ENCODE results near the gene DCTN2. TPM values are rescaled to one million over a fixed set of nuclear protein-coding genes. Genes with fewer than 3 reads are reported as not detected.
"Not testable (repeated sequence)": the region's sequence is repeated elsewhere in the genome, so short reads cannot be mapped to it uniquely, and the experiment has no call there.

Gene DCTN2
- total and polyA plus RNA-seq, 4 donors = 28.5 to 66.6 (median 31.2) TPM

DNA sequence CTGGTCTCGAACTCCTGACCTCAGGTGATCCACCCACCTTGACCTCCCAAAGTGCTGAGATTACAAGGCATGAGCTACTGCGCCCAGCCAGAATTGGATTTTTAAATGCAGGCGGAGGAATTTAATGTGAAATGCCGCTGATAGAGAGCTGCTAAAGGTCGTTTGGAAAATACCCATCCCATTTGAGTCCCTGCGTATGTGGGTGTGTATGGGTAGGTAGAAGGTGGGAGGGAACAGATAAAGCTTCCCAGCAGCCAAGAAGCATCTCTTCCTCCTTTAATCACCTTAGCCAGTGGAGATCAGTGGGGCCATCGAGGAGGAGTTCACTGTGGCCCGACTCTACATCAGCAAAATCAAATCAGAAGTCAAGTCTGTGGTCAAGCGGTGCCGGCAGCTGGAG, 27.8 kb upstream of the DCTN2 start:
- Histone ChIP-seq H3K27ac (ENCODE audit: low read depth in 1 of 2, low read length in 2 of 2) (no peak overlapping the region), H3K27me3 (ENCODE audit: control insufficient read depth in 4 of 4, insufficient read depth in 4 of 4, low read length in 3 of 4) (peaks cover 0 to 4% (median 0%) of the 10 kb centered on the region in 4 donors), H3K36me3 (ENCODE audit: control insufficient read depth in 4 of 4, insufficient read depth in 3 of 4, low read depth in 1 of 4, low read length in 3 of 4) (no peaks in the 10 kb centered on the region), H3K9ac (ENCODE audit: low read depth in 1 of 2, low read length in 2 of 2) (no peak overlapping the region), H3K9me3 (ENCODE audit: control insufficient read depth in 4 of 4, low read length in 3 of 4) (no peaks in the 10 kb centered on the region), H3K4me3 (ENCODE audit: low read depth in 1 of 3, low read length in 3 of 3) (no peak overlapping the region), H3K4me1 (ENCODE audit: control insufficient read depth in 4 of 4, insufficient read depth in 4 of 4, low read length in 3 of 4) (no peaks in the 10 kb centered on the region)
- DNase-seq (ENCODE audit: low spot score) = no peak
- WGBS = 89% methylated on average over 10 of the region's 10 CpGs
- no peak for TF ChIP-seq HNF4A (conservative IDR thresholded peaks at IDR 0.05)

DNA sequence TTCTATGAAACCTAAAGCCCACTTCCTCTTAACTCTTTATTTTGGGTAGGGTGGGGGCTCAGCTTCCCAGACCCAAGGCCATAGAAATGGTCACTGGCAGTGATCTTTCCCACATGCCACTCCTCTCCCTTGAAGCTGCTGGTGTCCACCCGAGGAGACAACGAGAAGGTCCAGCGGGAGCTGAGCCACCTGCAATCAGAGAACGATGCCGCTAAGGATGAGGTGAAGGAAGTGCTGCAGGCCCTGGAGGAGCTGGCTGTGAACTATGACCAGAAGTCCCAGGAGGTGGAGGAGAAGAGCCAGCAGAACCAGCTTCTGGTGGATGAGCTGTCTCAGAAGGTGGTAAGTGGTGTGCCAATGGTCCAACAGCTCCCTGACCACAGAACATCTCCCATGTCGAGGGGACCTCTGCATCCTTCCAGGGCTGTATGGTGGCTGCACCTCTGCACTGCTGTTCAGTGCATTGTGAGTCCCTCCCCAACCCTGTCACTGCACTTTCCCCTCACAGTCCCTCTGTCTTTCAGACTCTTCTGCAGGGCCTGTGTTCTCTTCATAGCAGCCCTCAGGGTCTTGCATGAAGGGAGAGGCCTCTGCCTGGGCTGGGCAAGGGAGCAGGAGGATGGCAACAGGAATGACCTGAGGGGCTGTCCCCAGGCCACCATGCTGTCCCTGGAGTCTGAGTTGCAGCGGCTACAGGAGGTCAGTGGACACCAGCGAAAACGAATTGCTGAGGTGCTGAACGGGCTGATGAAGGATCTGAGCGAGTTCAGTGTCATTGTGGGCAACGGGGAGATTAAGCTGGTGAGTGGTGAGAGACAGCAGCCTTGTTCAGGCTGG, 25.2 kb upstream of the DCTN2 start:
- Histone ChIP-seq H3K27me3 (ENCODE audit: control insufficient read depth in 4 of 4, insufficient read depth in 4 of 4, low read length in 3 of 4) (peaks cover 0 to 7% (median 0%) of the 10 kb centered on the region in 4 donors), H3K27ac (ENCODE audit: low read depth in 1 of 2, low read length in 2 of 2) (no peak overlapping the region), H3K36me3 (ENCODE audit: control insufficient read depth in 4 of 4, insufficient read depth in 3 of 4, low read depth in 1 of 4, low read length in 3 of 4) (no peaks in the 10 kb centered on the region), H3K4me3 (ENCODE audit: low read depth in 1 of 3, low read length in 3 of 3) (no peak overlapping the region), H3K9me3 (ENCODE audit: control insufficient read depth in 4 of 4, low read length in 3 of 4) (no peaks in the 10 kb centered on the region), H3K9ac (ENCODE audit: low read depth in 1 of 2, low read length in 2 of 2) (no peak overlapping the region), H3K4me1 (ENCODE audit: control insufficient read depth in 4 of 4, insufficient read depth in 4 of 4, low read length in 3 of 4) (no peaks in the 10 kb centered on the region)
- TF ChIP-seq, protein P1, sequence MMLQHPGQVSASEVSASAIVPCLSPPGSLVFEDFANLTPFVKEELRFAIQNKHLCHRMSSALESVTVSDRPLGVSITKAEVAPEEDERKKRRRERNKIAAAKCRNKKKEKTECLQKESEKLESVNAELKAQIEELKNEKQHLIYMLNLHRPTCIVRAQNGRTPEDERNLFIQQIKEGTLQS (IDR thresholded peaks at IDR 0.05) = no peak
- TF ChIP-seq, protein P2, sequence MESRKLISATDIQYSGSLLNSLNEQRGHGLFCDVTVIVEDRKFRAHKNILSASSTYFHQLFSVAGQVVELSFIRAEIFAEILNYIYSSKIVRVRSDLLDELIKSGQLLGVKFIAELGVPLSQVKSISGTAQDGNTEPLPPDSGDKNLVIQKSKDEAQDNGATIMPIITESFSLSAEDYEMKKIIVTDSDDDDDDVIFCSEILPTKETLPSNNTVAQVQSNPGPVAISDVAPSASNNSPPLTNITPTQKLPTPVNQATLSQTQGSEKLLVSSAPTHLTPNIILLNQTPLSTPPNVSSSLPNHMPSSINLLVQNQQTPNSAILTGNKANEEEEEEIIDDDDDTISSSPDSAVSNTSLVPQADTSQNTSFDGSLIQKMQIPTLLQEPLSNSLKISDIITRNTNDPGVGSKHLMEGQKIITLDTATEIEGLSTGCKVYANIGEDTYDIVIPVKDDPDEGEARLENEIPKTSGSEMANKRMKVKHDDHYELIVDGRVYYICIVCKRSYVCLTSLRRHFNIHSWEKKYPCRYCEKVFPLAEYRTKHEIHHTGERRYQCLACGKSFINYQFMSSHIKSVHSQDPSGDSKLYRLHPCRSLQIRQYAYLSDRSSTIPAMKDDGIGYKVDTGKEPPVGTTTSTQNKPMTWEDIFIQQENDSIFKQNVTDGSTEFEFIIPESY (IDR thresholded peaks at IDR 0.05) = no peak
- no peak for TF ChIP-seq GABPA (IDR thresholded peaks at IDR 0.05 in 1 of 2, conservative IDR thresholded peaks at IDR 0.05 in 1 of 2)
- TF ChIP-seq FOXA2 (IDR thresholded peaks at IDR 0.05) = no peak
- no peak for DNase-seq (ENCODE audit: low spot score)
- 91% methylated on average over 12 of the region's 12 CpGs for WGBS

DNA sequence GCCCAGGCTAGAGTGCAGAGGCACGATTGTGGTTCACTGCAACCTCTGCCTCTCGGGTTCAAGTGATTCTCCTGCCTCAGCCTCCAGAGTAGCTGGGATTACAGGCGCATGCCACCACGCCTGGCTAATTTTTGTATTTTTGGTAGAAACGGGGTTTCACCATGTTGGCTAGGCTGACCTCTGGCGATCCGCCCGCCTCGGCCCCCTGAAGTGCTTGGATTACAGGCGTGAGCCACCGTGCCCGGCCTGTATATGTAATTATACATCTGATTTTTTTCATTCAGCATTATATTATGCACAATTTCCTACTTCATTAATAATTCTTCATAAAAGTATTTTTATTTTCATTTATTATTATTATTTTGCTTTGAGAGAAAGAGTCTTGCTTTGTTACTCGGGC, 23.4 kb upstream of the DCTN2 start:
- not testable (repeated sequence) for H3K27me3 ChIP-seq (ENCODE audit: control insufficient read depth in 4 of 4, insufficient read depth in 4 of 4, low read length in 3 of 4); H3K9me3 ChIP-seq (ENCODE audit: control insufficient read depth in 4 of 4, low read length in 3 of 4); H3K4me3 ChIP-seq (ENCODE audit: low read depth in 1 of 3, low read length in 3 of 3); DNase-seq (ENCODE audit: low spot score); H3K27ac ChIP-seq (ENCODE audit: low read depth in 1 of 2, low read length in 2 of 2); H3K4me1 ChIP-seq (ENCODE audit: control insufficient read depth in 4 of 4, insufficient read depth in 4 of 4, low read length in 3 of 4); H3K36me3 ChIP-seq (ENCODE audit: control insufficient read depth in 4 of 4, insufficient read depth in 3 of 4, low read depth in 1 of 4, low read length in 3 of 4); H3K9ac ChIP-seq (ENCODE audit: low read depth in 1 of 2, low read length in 2 of 2)
- 80% methylated on average over 13 of the region's 13 CpGs for WGBS

DNA sequence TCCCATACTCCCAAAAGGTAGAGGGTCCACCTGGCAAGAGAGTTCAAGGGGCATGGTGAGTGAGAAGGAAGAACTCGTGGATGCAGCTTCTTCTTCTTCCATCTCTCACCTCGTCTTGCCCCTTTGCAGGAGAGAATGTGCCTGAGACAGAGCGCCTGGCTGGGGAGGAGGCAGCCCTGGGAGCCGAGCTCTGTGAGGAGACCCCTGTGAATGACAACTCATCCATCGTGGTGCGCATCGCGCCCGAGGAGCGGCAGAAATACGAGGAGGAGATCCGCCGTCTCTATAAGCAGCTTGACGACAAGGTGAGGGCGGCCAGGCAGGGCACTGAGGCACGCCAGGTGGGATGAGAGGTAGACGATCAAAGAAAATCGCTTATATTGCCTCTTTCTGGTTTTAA, 22.9 kb upstream of the DCTN2 start:
- Histone ChIP-seq H3K36me3 (ENCODE audit: control insufficient read depth in 4 of 4, insufficient read depth in 3 of 4, low read depth in 1 of 4, low read length in 3 of 4) (no peaks in the 10 kb centered on the region), H3K27ac (ENCODE audit: low read depth in 1 of 2, low read length in 2 of 2) (no peak overlapping the region), H3K4me1 (ENCODE audit: control insufficient read depth in 4 of 4, insufficient read depth in 4 of 4, low read length in 3 of 4) (no peaks in the 10 kb centered on the region), H3K9me3 (ENCODE audit: control insufficient read depth in 4 of 4, low read length in 3 of 4) (no peaks in the 10 kb centered on the region), H3K27me3 (ENCODE audit: control insufficient read depth in 4 of 4, insufficient read depth in 4 of 4, low read length in 3 of 4) (peaks cover 0 to 7% (median 0%) of the 10 kb centered on the region in 4 donors), H3K9ac (ENCODE audit: low read depth in 1 of 2, low read length in 2 of 2) (no peak overlapping the region), H3K4me3 (ENCODE audit: low read depth in 1 of 3, low read length in 3 of 3) (no peak overlapping the region)
- WGBS = 86% methylated on average over 18 of the region's 18 CpGs
- DNase-seq (ENCODE audit: low spot score) = no peak
- TF ChIP-seq, protein P3, sequence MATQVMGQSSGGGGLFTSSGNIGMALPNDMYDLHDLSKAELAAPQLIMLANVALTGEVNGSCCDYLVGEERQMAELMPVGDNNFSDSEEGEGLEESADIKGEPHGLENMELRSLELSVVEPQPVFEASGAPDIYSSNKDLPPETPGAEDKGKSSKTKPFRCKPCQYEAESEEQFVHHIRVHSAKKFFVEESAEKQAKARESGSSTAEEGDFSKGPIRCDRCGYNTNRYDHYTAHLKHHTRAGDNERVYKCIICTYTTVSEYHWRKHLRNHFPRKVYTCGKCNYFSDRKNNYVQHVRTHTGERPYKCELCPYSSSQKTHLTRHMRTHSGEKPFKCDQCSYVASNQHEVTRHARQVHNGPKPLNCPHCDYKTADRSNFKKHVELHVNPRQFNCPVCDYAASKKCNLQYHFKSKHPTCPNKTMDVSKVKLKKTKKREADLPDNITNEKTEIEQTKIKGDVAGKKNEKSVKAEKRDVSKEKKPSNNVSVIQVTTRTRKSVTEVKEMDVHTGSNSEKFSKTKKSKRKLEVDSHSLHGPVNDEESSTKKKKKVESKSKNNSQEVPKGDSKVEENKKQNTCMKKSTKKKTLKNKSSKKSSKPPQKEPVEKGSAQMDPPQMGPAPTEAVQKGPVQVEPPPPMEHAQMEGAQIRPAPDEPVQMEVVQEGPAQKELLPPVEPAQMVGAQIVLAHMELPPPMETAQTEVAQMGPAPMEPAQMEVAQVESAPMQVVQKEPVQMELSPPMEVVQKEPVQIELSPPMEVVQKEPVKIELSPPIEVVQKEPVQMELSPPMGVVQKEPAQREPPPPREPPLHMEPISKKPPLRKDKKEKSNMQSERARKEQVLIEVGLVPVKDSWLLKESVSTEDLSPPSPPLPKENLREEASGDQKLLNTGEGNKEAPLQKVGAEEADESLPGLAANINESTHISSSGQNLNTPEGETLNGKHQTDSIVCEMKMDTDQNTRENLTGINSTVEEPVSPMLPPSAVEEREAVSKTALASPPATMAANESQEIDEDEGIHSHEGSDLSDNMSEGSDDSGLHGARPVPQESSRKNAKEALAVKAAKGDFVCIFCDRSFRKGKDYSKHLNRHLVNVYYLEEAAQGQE (IDR thresholded peaks at IDR 0.05) = no peak
- no peak for TF ChIP-seq GABPA (IDR thresholded peaks at IDR 0.05 in 1 of 2, conservative IDR thresholded peaks at IDR 0.05 in 1 of 2)
- TF ChIP-seq, protein P1 (IDR thresholded peaks at IDR 0.05) = no peak
- no peak for TF ChIP-seq JUND (IDR thresholded peaks at IDR 0.05)
- TF ChIP-seq, protein P4, sequence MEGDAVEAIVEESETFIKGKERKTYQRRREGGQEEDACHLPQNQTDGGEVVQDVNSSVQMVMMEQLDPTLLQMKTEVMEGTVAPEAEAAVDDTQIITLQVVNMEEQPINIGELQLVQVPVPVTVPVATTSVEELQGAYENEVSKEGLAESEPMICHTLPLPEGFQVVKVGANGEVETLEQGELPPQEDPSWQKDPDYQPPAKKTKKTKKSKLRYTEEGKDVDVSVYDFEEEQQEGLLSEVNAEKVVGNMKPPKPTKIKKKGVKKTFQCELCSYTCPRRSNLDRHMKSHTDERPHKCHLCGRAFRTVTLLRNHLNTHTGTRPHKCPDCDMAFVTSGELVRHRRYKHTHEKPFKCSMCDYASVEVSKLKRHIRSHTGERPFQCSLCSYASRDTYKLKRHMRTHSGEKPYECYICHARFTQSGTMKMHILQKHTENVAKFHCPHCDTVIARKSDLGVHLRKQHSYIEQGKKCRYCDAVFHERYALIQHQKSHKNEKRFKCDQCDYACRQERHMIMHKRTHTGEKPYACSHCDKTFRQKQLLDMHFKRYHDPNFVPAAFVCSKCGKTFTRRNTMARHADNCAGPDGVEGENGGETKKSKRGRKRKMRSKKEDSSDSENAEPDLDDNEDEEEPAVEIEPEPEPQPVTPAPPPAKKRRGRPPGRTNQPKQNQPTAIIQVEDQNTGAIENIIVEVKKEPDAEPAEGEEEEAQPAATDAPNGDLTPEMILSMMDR (IDR thresholded peaks at IDR 0.05; ENCODE audit: low read depth, low read length, missing input control) = no peak
- no peak for TF ChIP-seq NR2F2 (IDR thresholded peaks at IDR 0.05)
- no peak for TF ChIP-seq RAD21 (IDR thresholded peaks at IDR 0.05)
- TF ChIP-seq EGR1 (IDR thresholded peaks at IDR 0.05; ENCODE audit: low read depth in 2 of 2) = no peak
- no peak for TF ChIP-seq FOXA1 (IDR thresholded peaks at IDR 0.05)
- TF ChIP-seq HNF4G (IDR thresholded peaks at IDR 0.05) = no peak
- TF ChIP-seq HNF4A (conservative IDR thresholded peaks at IDR 0.05) = no peak
- no peak for TF ChIP-seq YY1 (IDR thresholded peaks at IDR 0.05)
